HUES6 (cell line): ENCODE results near the gene CEP170B.
"Not testable (repeated sequence)": the region's sequence is repeated elsewhere in the genome, so short reads cannot be mapped to it uniquely, and the experiment has no call there.

Source experiments
- H3K27ac ChIP-seq: 2 replicates; pipeline ENCODE4 v1.7.0; 2013; ENCODE audit warnings: low read depth, mild to moderate bottlenecking, low read length, inconsistent platforms
- H3K27me3 ChIP-seq: 2 replicates; pipeline ENCODE4 v1.6.1; 2013; ENCODE audit warnings: low read length; ENCODE audit not compliant: control insufficient read depth, insufficient read depth
- H3K36me3 ChIP-seq: 2 replicates; pipeline ENCODE4 v1.6.1; 2013; ENCODE audit warnings: low read length; ENCODE audit not compliant: control insufficient read depth, insufficient read depth
- H3K4me1 ChIP-seq: 2 replicates; pipeline ENCODE4 v1.6.1; 2013; ENCODE audit warnings: low read length; ENCODE audit not compliant: control insufficient read depth, insufficient read depth
- H3K4me3 ChIP-seq: 2 replicates; pipeline ENCODE4 v1.5.1; 2013; ENCODE audit warnings: low read depth, low read length
- H3K9ac ChIP-seq: one replicate; pipeline ENCODE4 v1.6.1; 2013; ENCODE audit warnings: mild to moderate bottlenecking, low read length
- H3K9me3 ChIP-seq: 2 replicates; pipeline ENCODE4 v1.6.1; 2013; ENCODE audit warnings: low read depth, low read length; ENCODE audit not compliant: control insufficient read depth, insufficient read depth

The CEP170B gene

GRCh38 chr14:104888489-104889374, 23.7 kb downstream of the CEP170B start:
- H3K4me1 ChIP-seq = 0 out of 2 replicates have a peak, but pooled peaks cover 5% of the 10 kb centered on the region

GRCh38 chr14:104889375-104889757, 24.3 kb downstream of the CEP170B start:
- H3K27me3 ChIP-seq = no peaks in the 10 kb centered on the region
- no peaks in the 10 kb centered on the region for H3K9me3 ChIP-seq
- H3K36me3 ChIP-seq = peaks cover 36% of the 10 kb centered on the region

More at GRCh38 chr14:104888489-104889374, 23.7 kb downstream of the CEP170B start:
- Histone ChIP-seq H3K4me3 (no peak overlapping the region), H3K9ac (no peak overlapping the region), H3K27ac (no peak overlapping the region), H3K27me3 (no peaks in the 10 kb centered on the region), H3K36me3 (peaks cover 32% of the 10 kb centered on the region), H3K9me3 (no peaks in the 10 kb centered on the region)

GRCh38 chr14:104890292-104890691, 25.2 kb downstream of the CEP170B start:
- H3K9me3 ChIP-seq, H3K4me3 ChIP-seq, H3K27ac ChIP-seq, H3K9ac ChIP-seq, H3K27me3 ChIP-seq, H3K4me1 ChIP-seq: not testable (repeated sequence)
- peaks cover 33% of the 10 kb centered on the region for H3K36me3 ChIP-seq

More at GRCh38 chr14:104889375-104889757, 24.3 kb downstream of the CEP170B start:
- Histone ChIP-seq H3K4me3 (no peak overlapping the region), H3K4me1 (0 out of 2 replicates have a peak, but pooled peaks cover 5% of the 10 kb centered on the region), H3K27ac (no peak overlapping the region), H3K9ac (no peak overlapping the region)

GRCh38 chr14:104891121-104891551, 26.1 kb downstream of the CEP170B start:
- Histone ChIP-seq H3K36me3 (peaks cover 28% of the 10 kb centered on the region), H3K27me3 (no peaks in the 10 kb centered on the region), H3K9ac (no peak overlapping the region), H3K9me3 (no peaks in the 10 kb centered on the region), H3K4me3 (no peak overlapping the region), H3K4me1 (0 out of 2 replicates have a peak, but pooled peaks cover 5% of the 10 kb centered on the region), H3K27ac (no peak overlapping the region)

GRCh38 chr14:104891664-104892530, 26.8 kb downstream of the CEP170B start:
- Histone ChIP-seq H3K27me3 (no peaks in the 10 kb centered on the region), H3K27ac (no peak overlapping the region), H3K9ac (no peak overlapping the region), H3K36me3 (peaks cover 23% of the 10 kb centered on the region), H3K4me3 (no peak overlapping the region), H3K9me3 (no peaks in the 10 kb centered on the region), H3K4me1 (0 out of 2 replicates have a peak, but pooled peaks cover 5% of the 10 kb centered on the region)

- Histone ChIP-seq H3K27me3 (no peaks in the 10 kb centered on the region), H3K9ac (no peak overlapping the region), H3K36me3 (peaks cover 14% of the 10 kb centered on the region), H3K4me1 (0 out of 2 replicates have a peak, but pooled peaks cover 5% of the 10 kb centered on the region), H3K4me3 (no peak overlapping the region), H3K27ac (no peak overlapping the region), H3K9me3 (no peaks in the 10 kb centered on the region)
Observed at GRCh38 chr14:104892531-104893434, 27.7 kb downstream of the CEP170B start.

DNA sequence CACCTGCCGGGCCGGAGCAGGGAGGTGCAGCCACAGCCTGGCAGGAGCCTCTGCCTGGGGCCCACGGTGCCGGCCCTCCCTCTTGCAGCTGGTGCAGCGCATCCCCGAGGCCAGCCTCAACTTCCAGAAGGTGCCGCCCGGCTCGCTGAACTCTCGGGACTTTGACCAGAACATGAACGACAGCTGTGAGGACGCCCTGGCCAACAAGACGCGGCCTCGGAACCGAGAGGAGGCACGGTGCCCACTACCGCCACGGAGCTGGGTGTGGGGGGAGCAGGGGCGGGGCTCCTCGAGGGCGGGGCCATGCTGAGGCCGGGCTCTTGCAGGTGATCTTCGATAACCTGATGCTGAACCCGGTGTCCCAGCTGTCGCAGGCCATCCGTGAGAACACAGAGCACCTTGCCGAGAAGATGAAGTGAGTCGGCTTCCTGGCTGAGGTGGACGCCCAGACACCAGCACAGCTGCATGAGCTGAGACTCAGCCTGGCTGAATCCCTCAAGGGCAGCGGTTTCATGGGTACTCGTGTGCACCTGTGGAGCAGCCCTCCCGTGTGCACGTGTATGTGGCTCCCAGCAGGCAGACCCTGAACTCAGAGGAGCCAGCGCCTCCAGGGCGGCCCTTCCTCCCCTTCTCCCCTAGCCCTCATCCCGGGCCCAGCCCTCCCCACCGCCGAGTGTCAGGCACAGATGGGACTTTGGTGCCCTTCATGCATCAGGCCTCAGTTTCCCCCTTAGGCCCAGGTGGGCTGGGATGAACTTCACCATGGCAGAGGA, 28.6 kb downstream of the CEP170B start:
- H3K27ac ChIP-seq = no peak overlapping the region
- H3K4me1 ChIP-seq = 0 out of 2 replicates have a peak, but pooled peaks cover 5% of the 10 kb centered on the region
- H3K9ac ChIP-seq = no peak overlapping the region

DNA sequence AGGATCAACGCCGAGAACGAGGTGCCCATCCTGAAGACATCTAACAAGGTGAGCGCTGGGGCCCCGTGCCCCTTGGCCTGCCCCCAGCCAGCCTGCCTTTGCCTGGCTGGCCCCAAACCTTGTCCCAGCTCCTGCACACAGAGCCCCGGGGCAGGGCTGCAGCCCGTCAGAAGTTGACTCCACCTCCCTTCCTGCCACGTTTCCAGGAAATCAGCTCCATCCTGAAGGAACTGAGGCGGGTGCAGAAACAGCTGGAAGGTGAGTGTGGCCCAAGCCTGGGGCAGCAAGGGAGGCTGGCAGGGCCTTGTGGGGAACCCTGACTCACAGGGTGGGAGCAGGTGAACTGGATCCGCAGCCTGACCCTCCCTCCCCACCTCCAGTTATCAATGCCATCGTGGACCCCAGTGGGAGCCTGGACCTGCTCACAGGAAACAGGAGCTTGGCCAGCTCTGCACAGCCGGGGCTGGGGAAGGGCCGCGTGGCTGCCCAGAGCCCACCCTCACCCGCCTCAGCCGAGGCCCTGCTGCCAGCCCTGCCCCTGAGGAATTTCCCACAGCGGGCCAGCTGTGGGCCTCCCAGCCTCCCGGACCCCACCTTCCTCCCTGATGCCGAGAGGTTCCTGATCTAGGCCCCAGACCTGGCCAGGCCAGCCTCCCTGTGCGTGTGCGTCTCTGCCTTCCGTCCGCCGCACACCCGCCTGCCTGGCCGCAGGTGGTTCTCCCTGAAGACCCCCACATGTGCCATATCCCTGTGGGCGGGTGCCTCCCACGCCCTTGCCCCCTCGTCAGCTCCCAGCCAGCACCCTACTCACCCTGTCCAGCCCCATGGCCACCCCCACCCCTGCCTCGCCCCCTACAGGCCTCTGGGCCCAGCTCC, 29.5 kb downstream of the CEP170B start:
- no peaks in the 10 kb centered on the region for H3K9me3 ChIP-seq
- H3K36me3 ChIP-seq = peaks cover 9% of the 10 kb centered on the region
- H3K4me3 ChIP-seq = no peak overlapping the region
- H3K9ac ChIP-seq = no peak overlapping the region
- H3K4me1 ChIP-seq = 0 out of 2 replicates have a peak, but pooled peaks cover 5% of the 10 kb centered on the region
- no peaks in the 10 kb centered on the region for H3K27me3 ChIP-seq
- no peak overlapping the region for H3K27ac ChIP-seq

More for the DNA sequence above, 28.6 kb downstream of the CEP170B start:
- Histone ChIP-seq H3K4me3 (no peak overlapping the region), H3K9me3 (no peaks in the 10 kb centered on the region), H3K27me3 (no peaks in the 10 kb centered on the region), H3K36me3 (peaks cover 9% of the 10 kb centered on the region)

- Histone ChIP-seq H3K36me3 (peaks cover 9% of the 10 kb centered on the region), H3K9me3 (no peaks in the 10 kb centered on the region), H3K27ac (no peak overlapping the region), H3K27me3 (no peaks in the 10 kb centered on the region; the same call in 1 of the 2 replicates), H3K9ac (no peak overlapping the region), H3K4me1 (0 out of 2 replicates have a peak, but pooled peaks cover 5% of the 10 kb centered on the region), H3K4me3 (no peak overlapping the region)
Observed at GRCh38 chr14:104895207-104895785, 30.2 kb downstream of the CEP170B start.
